Thyroid gland (tissue), 4 donors: Measurements from ENCODE around the gene RAB5A. TPM values are rescaled to one million over a fixed set of nuclear protein-coding genes. Genes with fewer than 3 reads are reported as not detected.

ENCODE experiments used
- DNase-seq, 2 donors: peaks; one replicate each; pipeline ENCODE4 v3.0.0-alpha.2; 2019
- H3K27ac ChIP-seq, 3 donors: fragments of 200-600 bp; sonication (generic); 1 replicate in 2 of 3; 2 replicates in 1 of 3; pipeline ENCODE4 v1.5.1; 2016 to 2019; ENCODE audit warnings: mild to moderate bottlenecking in 1 of 3, moderate library complexity in 1 of 3
- H3K27me3 ChIP-seq: fragments of 200-600 bp; sonication (generic); one replicate; pipeline ENCODE4 v1.5.1; 2019
- H3K36me3 ChIP-seq, 2 donors: fragments of 200-600 bp; sonication (generic); one replicate each; pipeline ENCODE4 v1.5.1; 2016 to 2019
- H3K4me1 ChIP-seq, 2 donors: fragments of 200-600 bp; sonication (generic); one replicate each; pipeline ENCODE4 v1.5.1; 2017 to 2019
- H3K4me3 ChIP-seq, 3 donors: fragments of 200-600 bp; sonication (generic); replicated peaks in 1 of 3; 1 replicate in 2 of 3; 2 replicates in 1 of 3; pipeline ENCODE4 v1.5.1; 2016; ENCODE audit warnings: mild to moderate bottlenecking in 1 of 3
- H3K9me3 ChIP-seq: fragments of 200-600 bp; sonication (generic); one replicate; pipeline ENCODE4 v1.5.1; 2017
- POLR2A ChIP-seq, 2 donors: fragments of 450-650 bp; IDR thresholded peaks; one replicate each; pipeline ENCODE4 v1.6.1; 2017; ENCODE audit warnings: antibody characterized with exemption in 2 of 2, mild to moderate bottlenecking in 2 of 2, moderate library complexity in 1 of 2
- WGBS, 2 donors: methylation state at CpG; one replicate each; pipeline ENCODE4 v1.1.5; 2017; 5-methylcytosine and 5-hydroxymethylcytosine counted together
- intact Hi-C: fragments of 100-400 bp; cut with DNase I; formaldehyde crosslinking; loops from one replicate; pipeline ENCODE4 v1.15.1; 2023
- total RNA-seq, 4 donors: library from RNA; depleted of rRNA; stranded (reverse); fragments of >200 nt; gene quantifications; one replicate each; pipeline ENCODE4 v1.2.3, GENCODE V29; 2016
- TF ChIP-seq, protein P1 (sequence below), 6 experiments: fragments of 200-600 bp in 3 of 6; fragments of 450-650 bp in 3 of 6; sonication (generic) in 3 of 6; IDR thresholded peaks; one replicate each; pipeline ENCODE4 v1.5.1; 2016 to 2019; ENCODE audit warnings: antibody characterized with exemption in 6 of 6, mild to moderate bottlenecking in 2 of 6, inconsistent platforms in 1 of 6, moderate library complexity in 1 of 6

RAB5A gene
- total RNA-seq, 4 donors from 2014 or later: 76.8 to 109 (median 85.5) TPM

DNA sequence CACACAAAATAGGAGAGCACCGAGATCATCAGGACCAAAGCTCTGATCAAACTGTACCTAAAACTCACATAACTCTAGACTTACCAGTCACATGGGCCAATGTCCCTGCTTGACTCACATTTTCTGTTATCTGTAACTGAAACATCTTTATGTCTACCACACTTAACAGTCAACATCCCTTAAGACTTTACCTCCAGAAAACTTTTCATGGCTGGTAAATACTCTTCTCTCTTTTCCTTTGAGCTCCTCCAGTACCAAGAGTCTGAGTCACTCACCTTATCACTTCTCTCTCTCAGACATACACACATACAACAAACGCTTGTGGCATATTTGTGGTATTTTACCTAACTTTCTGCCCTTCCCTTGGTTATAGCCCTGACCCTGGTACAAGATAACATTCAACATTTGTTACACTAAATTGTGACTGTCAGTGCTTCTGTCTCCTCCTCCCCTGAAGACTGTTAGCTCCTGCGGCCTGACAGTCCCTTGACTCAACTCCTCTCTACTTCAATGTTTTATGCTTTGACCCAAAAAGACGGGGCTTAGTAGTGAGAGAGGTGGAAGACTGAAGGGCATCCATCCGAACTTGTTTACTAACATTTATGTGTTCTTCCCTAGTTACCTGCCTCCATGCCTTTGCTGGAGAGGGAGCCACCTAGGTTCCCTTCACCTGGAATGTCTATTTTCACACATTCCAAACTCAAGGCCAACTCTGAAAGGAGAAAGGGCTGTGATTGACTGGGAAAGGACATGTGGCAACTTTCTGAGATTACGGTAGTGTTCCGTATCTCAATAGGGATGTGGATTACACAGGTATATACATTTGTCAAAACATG, 9.2 kb upstream of the RAB5A start:
- no peak for DNase-seq
- H3K27ac ChIP-seq: no peak overlapping the region
- intact Hi-C loops: no loop called here
- TF ChIP-seq, protein P1, sequence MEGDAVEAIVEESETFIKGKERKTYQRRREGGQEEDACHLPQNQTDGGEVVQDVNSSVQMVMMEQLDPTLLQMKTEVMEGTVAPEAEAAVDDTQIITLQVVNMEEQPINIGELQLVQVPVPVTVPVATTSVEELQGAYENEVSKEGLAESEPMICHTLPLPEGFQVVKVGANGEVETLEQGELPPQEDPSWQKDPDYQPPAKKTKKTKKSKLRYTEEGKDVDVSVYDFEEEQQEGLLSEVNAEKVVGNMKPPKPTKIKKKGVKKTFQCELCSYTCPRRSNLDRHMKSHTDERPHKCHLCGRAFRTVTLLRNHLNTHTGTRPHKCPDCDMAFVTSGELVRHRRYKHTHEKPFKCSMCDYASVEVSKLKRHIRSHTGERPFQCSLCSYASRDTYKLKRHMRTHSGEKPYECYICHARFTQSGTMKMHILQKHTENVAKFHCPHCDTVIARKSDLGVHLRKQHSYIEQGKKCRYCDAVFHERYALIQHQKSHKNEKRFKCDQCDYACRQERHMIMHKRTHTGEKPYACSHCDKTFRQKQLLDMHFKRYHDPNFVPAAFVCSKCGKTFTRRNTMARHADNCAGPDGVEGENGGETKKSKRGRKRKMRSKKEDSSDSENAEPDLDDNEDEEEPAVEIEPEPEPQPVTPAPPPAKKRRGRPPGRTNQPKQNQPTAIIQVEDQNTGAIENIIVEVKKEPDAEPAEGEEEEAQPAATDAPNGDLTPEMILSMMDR (IDR thresholded peaks at IDR 0.05): no peak
- TF ChIP-seq POLR2A (IDR thresholded peaks at IDR 0.05): no peak
- H3K4me1 ChIP-seq: no peaks in the 10 kb centered on the region
- H3K27me3 ChIP-seq: no peaks in the 10 kb centered on the region
- no peaks in the 10 kb centered on the region for H3K9me3 ChIP-seq
- H3K4me3 ChIP-seq: no peak overlapping the region
- H3K36me3 ChIP-seq: no peaks in the 10 kb centered on the region
- 63 to 80% methylated on average over 7 of the region's 7 CpGs for WGBS, 2 donors

DNA sequence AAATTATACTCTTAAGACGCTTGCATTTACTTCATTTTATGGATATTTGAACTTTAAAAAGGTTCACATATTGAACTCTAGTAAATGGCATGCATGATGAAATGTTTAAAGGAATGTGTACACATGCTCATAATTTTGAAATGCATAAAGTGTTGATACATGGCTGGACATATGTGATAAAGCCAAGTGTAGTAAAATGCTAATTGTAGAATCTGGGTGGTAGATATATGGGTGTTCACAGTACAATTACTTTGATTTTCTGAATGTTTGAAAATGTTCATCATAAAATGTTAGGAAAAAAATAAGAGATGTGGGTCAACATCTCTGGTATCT, 8.6 kb upstream of the RAB5A start:
- 88 to 92% methylated on average over 1 of the region's 1 CpG for WGBS, 2 donors
- no peaks in the 10 kb centered on the region for H3K36me3 ChIP-seq
- TF ChIP-seq, protein P1 (IDR thresholded peaks at IDR 0.05): no peak
- no peak for TF ChIP-seq POLR2A (IDR thresholded peaks at IDR 0.05)
- no peak for DNase-seq
- no peak overlapping the region for H3K27ac ChIP-seq
- no peaks in the 10 kb centered on the region for H3K4me1 ChIP-seq
- intact Hi-C loops: no loop called here
- H3K9me3 ChIP-seq: no peaks in the 10 kb centered on the region
- no peaks in the 10 kb centered on the region for H3K27me3 ChIP-seq
- H3K4me3 ChIP-seq: no peak overlapping the region

- WGBS, 2 donors: 81 to 85% methylated on average over 1 of the region's 1 CpG
- no peak for TF ChIP-seq POLR2A (IDR thresholded peaks at IDR 0.05)
- TF ChIP-seq, protein P1 (IDR thresholded peaks at IDR 0.05): no peak
- H3K9me3 ChIP-seq: no peaks in the 10 kb centered on the region
- H3K4me3 ChIP-seq: no peak overlapping the region
- no peaks in the 10 kb centered on the region for H3K36me3 ChIP-seq
- DNase-seq: no peak
- H3K27ac ChIP-seq: no peak overlapping the region
- no peaks in the 10 kb centered on the region for H3K27me3 ChIP-seq
- H3K4me1 ChIP-seq: no peaks in the 10 kb centered on the region
- intact Hi-C loops: no loop called here
Observed at GRCh38 chr3:19940643-19941042, 6.3 kb upstream of the RAB5A start.

GRCh38 chr3:19945534-19945933, 1.4 kb upstream of the RAB5A start:
- no peak for TF ChIP-seq POLR2A (IDR thresholded peaks at IDR 0.05)
- TF ChIP-seq, protein P1 (IDR thresholded peaks at IDR 0.05): no peak
- Histone ChIP-seq H3K4me1 (peaks cover 21 to 30% of the 10 kb centered on the region in 2 donors), H3K27me3 (no peaks in the 10 kb centered on the region), H3K36me3 (no peaks in the 10 kb centered on the region), H3K9me3 (no peaks in the 10 kb centered on the region), H3K27ac (no peak overlapping the region), H3K4me3 (no peak overlapping the region)
- intact Hi-C loops: loop anchor here (5.0 kb wide), 2 partner anchors 97 to 242 kb away; partner anchors contain the start of genes KAT2B and SGO1
- DNase-seq: no peak
- WGBS, 2 donors: 97% methylated on average over 9 of the region's 9 CpGs
